Lower lobe of right lung (tissue), 2 donors: ENCODE data around the gene FGF22. TPM values are rescaled to one million over a fixed set of nuclear protein-coding genes. Genes with fewer than 3 reads are reported as not detected.

Source experiments
- ATAC-seq, 2 donors: fragments of 200-7000 bp; cut with Tn5 transposase; one replicate each; pipeline ENCODE4 v1.9.1; 2020 to 2022; ENCODE audit warnings: mild to moderate bottlenecking in 2 of 2, moderate library complexity in 2 of 2
- DNase-seq: peaks from one replicate; pipeline ENCODE4 v3.0.0-alpha.2; 2020
- H3K27ac ChIP-seq: fragments of 200-600 bp; one replicate; pipeline ENCODE4 v1.8.0; 2022
- H3K27me3 ChIP-seq: fragments of 200-600 bp; one replicate; pipeline ENCODE4 v1.8.0; 2022; ENCODE audit warnings: low read depth
- H3K36me3 ChIP-seq: fragments of 200-600 bp; one replicate; pipeline ENCODE4 v1.8.0; 2022; ENCODE audit warnings: mild to moderate bottlenecking
- H3K4me1 ChIP-seq: fragments of 200-600 bp; one replicate; pipeline ENCODE4 v1.8.0; 2022
- H3K4me3 ChIP-seq: fragments of 200-600 bp; one replicate; pipeline ENCODE4 v1.8.0; 2022; ENCODE audit warnings: mild to moderate bottlenecking
- H3K9me3 ChIP-seq: fragments of 200-600 bp; one replicate; pipeline ENCODE4 v1.8.0; 2022
- CTCF ChIP-seq: fragments of 200-600 bp; IDR thresholded peaks from one replicate; pipeline ENCODE4 v1.8.0; 2022; ENCODE audit warnings: antibody characterized with exemption, mild to moderate bottlenecking
- intact Hi-C: fragments of 100-400 bp; cut with DNase I; formaldehyde crosslinking; loops from one replicate; pipeline ENCODE4 v1.11.0; 2022
- total RNA-seq: library from RNA; stranded (reverse); fragmentation: NEBNext Ultra II Directional; extraction: Animal tissue kit (Norgen Biotek cat#: 25700); gene quantifications from one replicate; pipeline ENCODE4 v1.2.1, GENCODE V29; 2021
- donor health status: DM: no; HTN: yes; CAD: no; lungs with severe emphysema.

FGF22 gene
- total RNA-seq, 1 donor from 2014 or later = 0.65 TPM

GRCh38 chr19:615619-616018 is 24.1 kb upstream of the FGF22 start:
- H3K27me3 ChIP-seq = peaks cover 4% of the 10 kb centered on the region
- peak; percentile 9 for TF ChIP-seq CTCF

GRCh38 chr19:616062-616700 is 23.5 kb upstream of the FGF22 start:
- ATAC-seq (no peak), DNase-seq (no peak)
- Histone ChIP-seq H3K9me3 (no peaks in the 10 kb centered on the region), H3K27ac (no peak overlapping the region), H3K4me3 (no peak overlapping the region), H3K4me1 (peaks cover 8% of the 10 kb centered on the region), H3K36me3 (peaks cover 37% of the 10 kb centered on the region), H3K27me3 (peaks cover 4% of the 10 kb centered on the region)
- intact Hi-C loops = no loop called here
- no peak for TF ChIP-seq CTCF

More at GRCh38 chr19:615619-616018, 24.1 kb upstream of the FGF22 start:
- no peak overlapping the region for H3K27ac ChIP-seq
- peaks cover 14% of the 10 kb centered on the region for H3K4me1 ChIP-seq
- no peak for DNase-seq
- no peaks in the 10 kb centered on the region for H3K9me3 ChIP-seq
- no peak overlapping the region for H3K4me3 ChIP-seq
- ATAC-seq = no peak
- peaks cover 34% of the 10 kb centered on the region for H3K36me3 ChIP-seq
- intact Hi-C loops = no loop called here

GRCh38 chr19:616747-617526 is 22.7 kb upstream of the FGF22 start:
- H3K4me1 ChIP-seq = peaks cover 3% of the 10 kb centered on the region
- DNase-seq (no peak), ATAC-seq (no peak)
- TF ChIP-seq CTCF = no peak
- intact Hi-C loops = no loop called here
- no peak overlapping the region for H3K27ac ChIP-seq
- H3K4me3 ChIP-seq = no peak overlapping the region
- H3K9me3 ChIP-seq = no peaks in the 10 kb centered on the region
- H3K27me3 ChIP-seq = peaks cover 4% of the 10 kb centered on the region
- H3K36me3 ChIP-seq = peaks cover 43% of the 10 kb centered on the region

- H3K4me1 ChIP-seq = peaks cover 3% of the 10 kb centered on the region
- intact Hi-C loops = no loop called here
- peaks cover 4% of the 10 kb centered on the region for H3K27me3 ChIP-seq
- ATAC-seq (no peak), DNase-seq (no peak)
- TF ChIP-seq CTCF = no peak
- no peaks in the 10 kb centered on the region for H3K9me3 ChIP-seq
- peaks cover 51% of the 10 kb centered on the region for H3K36me3 ChIP-seq
- no peak overlapping the region for H3K4me3 ChIP-seq
- H3K27ac ChIP-seq = no peak overlapping the region
Measured at GRCh38 chr19:617551-618246, 22.0 kb upstream of the FGF22 start.

GRCh38 chr19:618247-618619 is 21.4 kb upstream of the FGF22 start:
- ATAC-seq = no peak
- Histone ChIP-seq H3K27me3 (peaks cover 4% of the 10 kb centered on the region), H3K36me3 (peaks cover 56% of the 10 kb centered on the region), H3K27ac (no peak overlapping the region), H3K9me3 (no peaks in the 10 kb centered on the region), H3K4me1 (peaks cover 3% of the 10 kb centered on the region), H3K4me3 (no peak overlapping the region)
- intact Hi-C loops = no loop called here
- no peak for TF ChIP-seq CTCF
- no peak for DNase-seq
